SK-N-SH (cell line): ENCODE data around the gene TMEM38A. TPM values are rescaled to one million over a fixed set of nuclear protein-coding genes. Genes with fewer than 3 reads are reported as not detected.
A peak's percentile ranks its signal among the peaks of the same experiment; 100 is the strongest.

Experiments
- CTCF ChIA-PET: fragments of 300-600, 350-600 bp; formaldehyde crosslinking; extraction: SDS; loops from one replicate; lab custom pipeline; 2021; lab: Yijun Ruan, JAX
- POLR2A ChIA-PET: fragments of 350-600 bp; sonication (Branson Sonifier 250); formaldehyde crosslinking; extraction: SDS; loops from one replicate; lab custom pipeline; 2020; ENCODE audit warnings: antibody characterized with exemption, inconsistent platforms; lab: Yijun Ruan, JAX
- DNase-seq: peaks from one replicate; pipeline ENCODE4 v3.0.0; 2012
- H2AFZ ChIP-seq: fragments of 200-600 bp; sonication (generic); 2 replicates; pipeline ENCODE4 v1.8.1; 2016; ENCODE audit warnings: antibody characterized with exemption, mild to moderate bottlenecking, low read depth
- H3F3A ChIP-seq: fragments of 200-600 bp; sonication (generic); replicated peaks from 2 replicates; pipeline ENCODE3; 2016; ENCODE audit warnings: antibody characterized with exemption, mild to moderate bottlenecking; ENCODE audit not compliant: insufficient read depth
- H3K27ac ChIP-seq, 2 experiments: fragments of 200-500 bp in 1 of 2; fragments of 200-600 bp in 1 of 2; sonication (Bioruptor generic) in 1 of 2; sonication (generic), shearing (Covaris generic) in 1 of 2; 2 replicates each; pipeline versions ENCODE4 v1.5.1 to v1.6.1; 2014 to 2016; ENCODE audit warnings: low read depth in 2 of 2, inconsistent platforms in 1 of 2, low read length in 1 of 2, mild to moderate bottlenecking in 1 of 2, mixed read lengths in 1 of 2
- H3K27me3 ChIP-seq: fragments of 200-600 bp; sonication (generic), shearing (Covaris generic); 2 replicates; pipeline ENCODE4 v1.6.1; 2016; ENCODE audit warnings: mixed run types; ENCODE audit not compliant: insufficient read depth
- H3K36me3 ChIP-seq, 2 experiments: fragments of 200-500 bp in 1 of 2; fragments of 200-600 bp in 1 of 2; sonication (Bioruptor generic) in 1 of 2; sonication (generic) in 1 of 2; replicated peaks in 1 of 2; 2 replicates each; pipeline versions ENCODE3 to v1.5.1; 2014 to 2016; ENCODE audit warnings: low read length in 1 of 2, mild to moderate bottlenecking in 1 of 2; ENCODE audit not compliant: insufficient read depth in 2 of 2, control insufficient read depth in 1 of 2
- H3K4me1 ChIP-seq, 2 experiments: fragments of 200-500 bp in 1 of 2; fragments of 200-600 bp in 1 of 2; sonication (Bioruptor generic) in 1 of 2; sonication (generic), shearing (Covaris generic) in 1 of 2; 2 replicates each; pipeline versions ENCODE4 v1.5.1 to v1.6.1; 2014 to 2016; ENCODE audit warnings: low read depth in 1 of 2, low read length in 1 of 2, mixed run types in 1 of 2; ENCODE audit not compliant: insufficient read depth in 2 of 2, control insufficient read depth in 1 of 2
- H3K4me2 ChIP-seq: fragments of 200-600 bp; sonication (generic), shearing (Covaris generic); 2 replicates; pipeline ENCODE4 v1.6.1; 2017; ENCODE audit warnings: mixed run types
- H3K4me3 ChIP-seq, 2 experiments: fragments of 200-500 bp in 1 of 2; fragments of 200-600 bp in 1 of 2; sonication (Bioruptor generic) in 1 of 2; sonication (generic), shearing (Covaris generic) in 1 of 2; 2 replicates each; pipeline versions ENCODE4 v1.5.1 to v1.8.1; 2014 to 2016; ENCODE audit warnings: low read depth in 2 of 2, inconsistent platforms in 1 of 2, low read length in 1 of 2, mild to moderate bottlenecking in 1 of 2, mixed read lengths in 1 of 2, moderate library complexity in 1 of 2
- H3K79me2 ChIP-seq: fragments of 200-600 bp; sonication (generic); 2 replicates; pipeline ENCODE4 v1.8.1; 2017; ENCODE audit warnings: mild to moderate bottlenecking; ENCODE audit not compliant: insufficient read depth
- H3K9ac ChIP-seq: fragments of 200-600 bp; sonication (generic); 2 replicates; pipeline ENCODE4 v1.6.1; 2017; ENCODE audit warnings: mixed run types
- H3K9me2 ChIP-seq: fragments of 200-600 bp; sonication (generic); 2 replicates; pipeline ENCODE4 v1.6.1; 2017; ENCODE audit warnings: mixed run types
- H3K9me3 ChIP-seq: fragments of 200-600 bp; sonication (generic); 2 replicates; pipeline ENCODE4 v1.6.1; 2017; ENCODE audit warnings: mixed run types, mild to moderate bottlenecking, moderate library complexity
- H4K20me1 ChIP-seq: fragments of 200-600 bp; sonication (generic); 2 replicates; pipeline ENCODE4 v1.6.1; 2017; ENCODE audit warnings: mild to moderate bottlenecking, mixed run types; ENCODE audit not compliant: insufficient read depth
- CHD2 ChIP-seq: fragments of 150-350 bp; IDR thresholded peaks from 2 replicates; pipeline ENCODE4 v1.6.1; 2018; ENCODE audit warnings: low read length; ENCODE audit not compliant: partially characterized antibody
- GATA2 ChIP-seq: sonication (generic); formaldehyde crosslinking; IDR thresholded peaks from 2 replicates; pipeline ENCODE4 v1.5.0; 2020; ENCODE audit warnings: mild to moderate bottlenecking, missing genetic modification reagents
- PBX3 ChIP-seq: IDR thresholded peaks from 2 replicates; pipeline ENCODE4; 2012
- POLR2AphosphoS5 ChIP-seq: IDR thresholded peaks from 2 replicates; pipeline ENCODE4 v1.6.1; 2012; ENCODE audit warnings: low read depth, low read length
- RAD21 ChIP-seq: IDR thresholded peaks from 2 replicates; pipeline ENCODE4 v1.6.1; 2012; ENCODE audit warnings: mild to moderate bottlenecking, low read length
- REST ChIP-seq: IDR thresholded peaks from 2 replicates; pipeline ENCODE4 v1.6.1; 2012; ENCODE audit warnings: mild to moderate bottlenecking, low read depth, low read length, moderate library complexity
- RXRA ChIP-seq: IDR thresholded peaks from 2 replicates; pipeline ENCODE4 v1.4.0; 2012; ENCODE audit warnings: low read depth, mild to moderate bottlenecking, borderline replicate concordance
- SMC3 ChIP-seq: IDR thresholded peaks from 2 replicates; pipeline ENCODE4 v1.6.1; 2012; ENCODE audit warnings: low read depth, low read length, improper control_type of control experiment
- USF1 ChIP-seq: IDR thresholded peaks from 2 replicates; pipeline ENCODE4 v1.4.0; 2012; ENCODE audit warnings: low read depth, borderline replicate concordance
- WGBS: methylation state at CpG from one replicate; pipeline ENCODE4 v1.1.6; 2017; ENCODE audit warnings: low lambda C conversion rate; 5-methylcytosine and 5-hydroxymethylcytosine counted together
- polyA plus RNA-seq, 3 experiments: library from polyadenylated mRNA; depleted of rRNA; stranded (reverse); fragments of >200 nt; gene quantifications; 2 replicates each; pipeline ENCODE4 v1.2.3, GENCODE V29; 2012

The TMEM38A gene
- polyA plus RNA-seq, 1 of the 3 experiments (the other 2 are of a cell fraction) = 3.3 TPM

GRCh38 chr19:16626796-16627192, 34.1 kb upstream of the TMEM38A start (continued):
- TF ChIP-seq REST (no peak), RXRA (no peak), SMC3 (no peak), POLR2AphosphoS5 (no peak), PBX3 (no peak), USF1 (no peak), CHD2 (no peak), GATA2 (CRISPR knock-in tag) (no peak)

- ChIA-PET CTCF (interaction anchor here (1.2 to 1.5 kb wide), 3 partner anchors 13 to 185 kb away, joined by 3 read pairs; no protein-coding TSS in a partner anchor), POLR2A (interaction anchor here (1.0 to 1.3 kb wide), 4 partner anchors 33 to 55 kb away, joined by 3 to 5 read pairs (median 4); partner anchors contain the start of genes SLC35E1 and SMIM7)
- H3K9me3 ChIP-seq = no peaks in the 10 kb centered on the region
- peaks cover 6 to 25% of the 10 kb centered on the region in 2 experiments; a peak in 2 of 4 replicates for H3K4me1 ChIP-seq
- peaks cover 23 to 37% of the 10 kb centered on the region in 2 experiments for H3K36me3 ChIP-seq
- H3F3A ChIP-seq = peaks cover 19% of the 10 kb centered on the region
- WGBS = under 1% methylated on average over 25 of the region's 52 CpGs
- peaks cover 58% of the 10 kb centered on the region for H3K79me2 ChIP-seq
- peak overlapping the region; percentile 93 for H3K9ac ChIP-seq
- H4K20me1 ChIP-seq = peaks cover 51% of the 10 kb centered on the region
- H3K27me3 ChIP-seq = no peaks in the 10 kb centered on the region
- peak overlapping the region; percentile 92 for H3K4me2 ChIP-seq
- no peak for TF ChIP-seq REST
- peak; percentile 26; the same call in 1 of the 2 replicates for TF ChIP-seq RAD21
- peak; percentile 44 for DNase-seq
- H3K9me2 ChIP-seq = no peaks in the 10 kb centered on the region
- H2AFZ ChIP-seq = no peak overlapping the region
- peak overlapping the region; percentile 65 to 96 for H3K4me3 ChIP-seq
- H3K27ac ChIP-seq = peak overlapping the region; percentile 43 to 53; a peak in 2 of 4 replicates
Measured at GRCh38 chr19:16627193-16627927, 33.6 kb upstream of the TMEM38A start.
